Pancreas (tissue), 10 donors: ENCODE data around the gene WDR7. TPM values are rescaled to one million over a fixed set of nuclear protein-coding genes. Genes with fewer than 3 reads are reported as not detected.
A peak's percentile ranks its signal among the peaks of the same experiment; 100 is the strongest.

Experiments used
- ATAC-seq, 4 donors: fragments of 200-7000 bp; cut with Tn5 transposase; one replicate each; pipeline versions ENCODE4 v1.8.0 to v1.9.1; 2020; ENCODE audit warnings: mild to moderate bottlenecking in 4 of 4, moderate library complexity in 4 of 4
- DNase-seq, 6 donors: peaks; one replicate each; pipeline ENCODE4 v3.0.0-alpha.2; 2020
- FAIRE-seq: peaks from 2 replicates; lab custom pipeline; 2012; peaks lifted over from hg19 to GRCh38; lab: Jason Lieb, UNC
- H3K27ac ChIP-seq, 4 donors: fragments of 200-600 bp; sonication (generic); 1 replicate in 3 of 4; 2 replicates in 1 of 4; pipeline versions ENCODE4 v1.5.0 to v1.8.0; 2020
- H3K27me3 ChIP-seq, 4 donors: fragments of 200-600 bp; one replicate each; pipeline ENCODE4 v1.8.0; 2021
- H3K36me3 ChIP-seq, 3 donors: fragments of 200-600 bp; sonication (generic) in 1 of 3; one replicate each; pipeline versions ENCODE4 v1.5.0 to v1.8.0; 2020 to 2021
- H3K4me1 ChIP-seq, 3 donors: fragments of 200-600 bp; one replicate each; pipeline ENCODE4 v1.8.0; 2021
- H3K4me3 ChIP-seq, 4 donors: fragments of 200-600 bp; sonication (generic) in 2 of 4; one replicate each; pipeline versions ENCODE4 v1.5.0 to v1.8.0; 2020 to 2021
- H3K9me3 ChIP-seq, 4 donors: fragments of 200-600 bp; one replicate each; pipeline ENCODE4 v1.8.0; 2021
- WGBS, 2 donors: extraction: QIAGEN DNeasy Blood & Tissue Kit; methylation state at CpG; one replicate each; pipeline ENCODE4 v1.1.7; 2013; 5-methylcytosine and 5-hydroxymethylcytosine counted together
- intact Hi-C, 3 donors: fragments of 100-400 bp; cut with DNase I; formaldehyde crosslinking; loops; one replicate each; pipeline versions ENCODE4 v1.11.1 to v1.14.2; 2022
- polyA plus RNA-seq, 2 donors: library from polyadenylated mRNA; stranded (reverse); fragments of 200-250 nt; gene quantifications; one replicate each; pipeline ENCODE4 v1.2.3, GENCODE V29; 2013
- total RNA-seq, 6 donors: library from RNA; stranded (reverse); fragmentation: NEBNext Ultra II Directional in 4 of 6; extraction: Animal tissue kit (Norgen Biotek cat#: 25700) in 4 of 6; gene quantifications; one replicate each; pipeline versions ENCODE4 v1.2.1 to v1.2.4, GENCODE V29; 2021 to 2023
- TF ChIP-seq, protein P1 (sequence below), 4 donors: fragments of 200-600 bp; sonication (generic) in 3 of 4; IDR thresholded peaks; one replicate each; pipeline versions ENCODE4 v1.5.0 to v1.8.0; 2021; ENCODE audit warnings: antibody characterized with exemption in 4 of 4
- donor health status: healthy with polysubstance abuse.
- donor health status: DM: no; HTN: no; CAD: no; lungs with moderate emphysema.
- donor health status: DM: no; HTN: no; CAD: no.
- donor health status: control.
- donor health status: control.
- donor health status: Bipolar disorder and iron deficiency.
- donor health status: DM: yes; HTN: yes; CAD: no.
- donor health status: DM: no; HTN: no; CAD: no.
- donor health status: DM: no; HTN: no; CAD: no.
- donor health status: DM: yes; HTN: yes; CAD: no.

Gene WDR7
- total and polyA plus RNA-seq, 8 donors: 2.5 to 14.4 (median 10.3) TPM

DNA sequence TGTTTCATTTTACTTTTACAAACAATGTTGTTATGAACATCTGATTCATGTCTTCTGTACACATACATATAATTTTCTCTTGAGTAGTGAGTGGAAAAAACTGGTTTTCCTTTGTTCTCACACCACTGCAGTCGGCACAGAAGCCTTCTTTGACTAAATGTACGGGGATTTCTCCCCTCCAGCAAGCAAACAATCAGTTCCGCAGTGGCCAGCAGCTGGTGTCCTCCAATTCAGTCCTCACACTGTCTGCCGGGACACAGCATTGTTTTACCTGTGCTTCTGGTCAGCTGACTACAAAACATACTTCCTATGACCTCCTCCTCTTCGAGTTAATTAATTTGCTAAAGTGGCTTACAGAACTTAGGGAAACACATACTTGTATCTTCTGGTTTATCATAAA, 202.8 kb downstream of the WDR7 start:
- Histone ChIP-seq H3K27ac (no peak overlapping the region), H3K36me3 (no peaks in the 10 kb centered on the region), H3K9me3 (no peaks in the 10 kb centered on the region), H3K27me3 (no peaks in the 10 kb centered on the region), H3K4me3 (no peak overlapping the region), H3K4me1 (no peaks in the 10 kb centered on the region)
- ATAC-seq (no peak), FAIRE-seq (no peak), DNase-seq (no peak)
- TF ChIP-seq, protein P1, sequence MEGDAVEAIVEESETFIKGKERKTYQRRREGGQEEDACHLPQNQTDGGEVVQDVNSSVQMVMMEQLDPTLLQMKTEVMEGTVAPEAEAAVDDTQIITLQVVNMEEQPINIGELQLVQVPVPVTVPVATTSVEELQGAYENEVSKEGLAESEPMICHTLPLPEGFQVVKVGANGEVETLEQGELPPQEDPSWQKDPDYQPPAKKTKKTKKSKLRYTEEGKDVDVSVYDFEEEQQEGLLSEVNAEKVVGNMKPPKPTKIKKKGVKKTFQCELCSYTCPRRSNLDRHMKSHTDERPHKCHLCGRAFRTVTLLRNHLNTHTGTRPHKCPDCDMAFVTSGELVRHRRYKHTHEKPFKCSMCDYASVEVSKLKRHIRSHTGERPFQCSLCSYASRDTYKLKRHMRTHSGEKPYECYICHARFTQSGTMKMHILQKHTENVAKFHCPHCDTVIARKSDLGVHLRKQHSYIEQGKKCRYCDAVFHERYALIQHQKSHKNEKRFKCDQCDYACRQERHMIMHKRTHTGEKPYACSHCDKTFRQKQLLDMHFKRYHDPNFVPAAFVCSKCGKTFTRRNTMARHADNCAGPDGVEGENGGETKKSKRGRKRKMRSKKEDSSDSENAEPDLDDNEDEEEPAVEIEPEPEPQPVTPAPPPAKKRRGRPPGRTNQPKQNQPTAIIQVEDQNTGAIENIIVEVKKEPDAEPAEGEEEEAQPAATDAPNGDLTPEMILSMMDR (IDR thresholded peaks at IDR 0.05): no peak
- 84 to 85% methylated on average over 5 of the region's 5 CpGs for WGBS, 2 donors
- intact Hi-C loops: no loop called here

DNA sequence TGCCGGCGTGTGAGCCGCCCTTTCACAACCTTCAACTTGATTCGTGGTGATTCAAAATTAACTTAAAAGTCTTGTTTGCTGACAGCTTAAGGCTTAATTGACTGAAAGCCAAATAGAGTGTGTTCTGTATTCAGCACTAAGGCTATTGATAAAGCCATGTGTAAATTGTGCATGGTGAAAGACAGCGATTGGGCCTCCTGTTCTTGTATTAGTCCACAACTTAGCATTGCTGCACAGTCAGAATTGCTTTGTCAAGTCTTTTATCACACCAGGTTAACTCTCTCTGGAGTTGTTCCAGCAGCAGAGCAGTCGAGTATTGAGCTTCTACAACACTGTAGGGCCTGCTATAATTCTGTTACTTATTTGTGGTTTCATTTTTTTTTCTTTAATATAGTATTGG, 210.1 kb downstream of the WDR7 start:
- WGBS, 2 donors: 36 to 46% methylated on average over 6 of the region's 6 CpGs
- Histone ChIP-seq H3K4me1 (peaks cover 0 to 6% (median 0%) of the 10 kb centered on the region in 3 donors), H3K9me3 (peaks cover 0 to 2% (median 0%) of the 10 kb centered on the region in 4 donors), H3K4me3 (no peak overlapping the region), H3K36me3 (no peaks in the 10 kb centered on the region), H3K27ac (no peak overlapping the region), H3K27me3 (no peaks in the 10 kb centered on the region)
- TF ChIP-seq, protein P1 (IDR thresholded peaks at IDR 0.05): no peak
- FAIRE-seq (no peak), DNase-seq (no peak), ATAC-seq (peak in 2 of 4 donors; percentile 40 to 57)
- intact Hi-C loops: no loop called here

DNA sequence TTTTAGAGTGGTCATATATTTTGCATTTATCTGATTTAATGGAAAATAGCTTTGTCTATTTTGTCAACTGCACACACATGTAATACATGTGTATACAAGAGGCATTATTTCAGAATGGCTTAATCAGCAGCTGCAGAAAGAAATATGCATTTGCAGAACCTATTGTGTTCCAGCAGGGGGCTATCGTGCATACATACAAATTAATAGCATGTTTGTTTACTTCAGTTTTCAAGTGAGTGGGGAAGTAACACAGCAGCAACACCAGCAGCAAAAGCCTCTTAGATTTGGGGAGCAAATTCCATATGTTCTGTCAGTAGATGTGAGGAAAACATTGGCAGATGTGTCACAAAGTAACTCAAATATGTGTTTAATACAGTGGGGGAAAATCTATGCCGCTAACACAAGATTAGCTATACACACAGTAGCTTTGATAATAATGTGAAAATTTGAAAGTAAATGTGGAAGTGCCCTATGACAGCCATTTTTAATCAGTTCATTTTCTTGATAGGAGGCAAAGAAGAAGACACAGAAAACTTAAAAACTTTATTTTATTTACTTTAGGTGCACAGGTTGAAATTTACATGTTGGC, 218.1 kb downstream of the WDR7 start:
- peak in 1 of 6 donors; percentile 23 for DNase-seq
- ATAC-seq: peak; percentile 64 to 89 (median 87)
- 11 to 21% methylated on average over 2 of the region's 2 CpGs for WGBS, 2 donors
- TF ChIP-seq, protein P1 (IDR thresholded peaks at IDR 0.05): peak in 3 of 4 donors; percentile 30 to 56 (median 48)
- H3K4me3 ChIP-seq: no peak overlapping the region
- no peaks in the 10 kb centered on the region for H3K36me3 ChIP-seq
- intact Hi-C loops: no loop called here
- no peaks in the 10 kb centered on the region for H3K9me3 ChIP-seq
- H3K27ac ChIP-seq: no peak overlapping the region
- H3K27me3 ChIP-seq: peaks cover 0 to 3% (median 0%) of the 10 kb centered on the region in 4 donors
- peaks cover 0 to 6% (median 0%) of the 10 kb centered on the region in 3 donors for H3K4me1 ChIP-seq
- FAIRE-seq: peak; percentile 5

DNA sequence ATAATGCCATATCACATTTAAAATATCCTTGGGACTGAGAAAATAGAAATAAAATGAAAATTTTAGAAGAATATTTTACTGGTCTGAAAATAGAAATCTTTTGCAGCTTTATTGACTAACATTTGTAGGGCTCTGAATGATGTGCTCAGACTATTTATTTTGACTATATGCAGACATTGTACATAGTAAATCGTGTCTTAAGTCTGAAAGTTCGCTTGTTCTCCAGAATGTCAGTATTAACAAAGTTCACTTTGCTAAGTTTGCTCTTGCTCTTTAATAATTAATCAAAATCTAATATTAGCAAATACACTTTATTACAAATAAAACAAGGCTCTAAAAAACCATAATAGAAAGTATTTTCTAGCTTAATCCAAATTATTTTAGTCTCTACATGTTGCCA, 219.8 kb downstream of the WDR7 start:
- DNase-seq (no peak), ATAC-seq (no peak), FAIRE-seq (no peak)
- Histone ChIP-seq H3K4me3 (no peak overlapping the region), H3K4me1 (peaks cover 0 to 6% (median 0%) of the 10 kb centered on the region in 3 donors), H3K36me3 (no peaks in the 10 kb centered on the region), H3K27ac (no peak overlapping the region), H3K27me3 (peaks cover 0 to 3% (median 0%) of the 10 kb centered on the region in 4 donors), H3K9me3 (no peaks in the 10 kb centered on the region)
- 53 to 66% methylated on average over 2 of the region's 2 CpGs for WGBS, 2 donors
- TF ChIP-seq, protein P1 (IDR thresholded peaks at IDR 0.05): no peak
- intact Hi-C loops: no loop called here

DNA sequence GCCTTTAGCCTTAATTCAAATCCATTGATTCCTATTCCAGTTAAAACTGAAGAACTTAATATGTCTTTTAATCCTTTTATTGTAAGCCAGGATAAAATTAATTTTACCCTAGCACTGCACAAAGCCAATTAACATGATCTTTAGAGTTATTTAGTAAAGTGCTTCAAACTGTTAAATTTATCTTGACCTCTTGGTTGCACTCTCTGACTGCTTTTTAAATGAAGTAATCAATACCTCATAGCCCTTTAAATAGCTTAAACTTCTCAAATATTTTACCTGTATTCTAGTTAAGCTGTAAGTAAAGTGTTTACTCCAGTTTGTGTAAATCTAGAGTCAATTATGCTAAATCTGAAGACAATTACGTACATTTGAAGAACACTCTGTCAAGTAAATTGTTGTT, 221.0 kb downstream of the WDR7 start:
- 91 to 94% methylated on average over 1 of the region's 1 CpG for WGBS, 2 donors
- peaks cover 0 to 6% (median 0%) of the 10 kb centered on the region in 3 donors for H3K4me1 ChIP-seq
- no peak for DNase-seq
- no peaks in the 10 kb centered on the region for H3K9me3 ChIP-seq
- H3K27ac ChIP-seq: no peak overlapping the region
- intact Hi-C loops: no loop called here
- no peak for ATAC-seq
- no peaks in the 10 kb centered on the region for H3K36me3 ChIP-seq
- TF ChIP-seq, protein P1 (IDR thresholded peaks at IDR 0.05): no peak
- no peak for FAIRE-seq
- no peak overlapping the region for H3K4me3 ChIP-seq
- peaks cover 0 to 3% (median 0%) of the 10 kb centered on the region in 4 donors for H3K27me3 ChIP-seq
